Ovary (tissue), 9 donors: ENCODE measurements around the gene ADGRA3. TPM values are rescaled to one million over a fixed set of nuclear protein-coding genes. Genes with fewer than 3 reads are reported as not detected.

Source experiments
- polyA plus RNA-seq, 2 donors: library from polyadenylated mRNA; stranded (reverse); fragments of 200-250 nt in 1 of 2; fragments of 350-450 nt in 1 of 2; fragmentation: Illumina TruSeq in 1 of 2; extraction: RNeasy Lipid Tissue Mini Kit (QIAGEN cat#74804) in 1 of 2; gene quantifications; one replicate each; pipeline ENCODE4 v1.2.3, GENCODE V29; 2013 to 2014
- total RNA-seq, 7 donors: library from RNA; depleted of rRNA in 2 of 7; stranded (reverse); fragments of >200 nt in 2 of 7; fragmentation: NEBNext Ultra II Directional in 3 of 7; extraction: Animal tissue kit (Norgen Biotek cat#: 25700) in 3 of 7; gene quantifications; one replicate each; pipeline versions ENCODE4 v1.1.0 to v1.2.4, GENCODE V29; 2016 to 2023
- donor health status: DM: no; HTN: no; CAD: no; lungs with moderate emphysema.
- donor health status: DM: no; HTN: no; CAD: no.
- donor health status: Bipolar disorder and iron deficiency.
- donor health status: DM: yes; HTN: yes; CAD: no.
- donor health status: DM: no; HTN: no; CAD: no.
- donor health status: DM: yes; HTN: yes; CAD: no.

Gene ADGRA3
- total and polyA plus RNA-seq, 9 donors: 13.1 to 58.1 (median 24.3) TPM

Other genes with a start within 250 kb of the ADGRA3 start
- 1 to 10 TPM in 1 of 7 donors, under 1 TPM in 3, not detected in 3; 0.26 to 5.4 (median 0.53) TPM for gene GBA3, start 176.9 kb upstream of the ADGRA3 start, total RNA-seq
- gene GBA3, start 176.9 kb upstream of the ADGRA3 start, polyA plus RNA-seq: under 1 TPM; 0.06 to 0.62 TPM